Activated T-helper 1 cell treated with anti-CD3 and anti-CD28 coated beads, Interleukin-2, amount 50 U/mL, for 16 hours (primary cell): ENCODE measurements around the gene ARID2.

Source experiments
- DNase-seq, 2 donors: peaks; one replicate each; pipeline ENCODE4 v3.0.0-alpha.2; 2020; ENCODE audit warnings: low read depth in 1 of 2, low spot score in 1 of 2

Gene ARID2

DNA sequence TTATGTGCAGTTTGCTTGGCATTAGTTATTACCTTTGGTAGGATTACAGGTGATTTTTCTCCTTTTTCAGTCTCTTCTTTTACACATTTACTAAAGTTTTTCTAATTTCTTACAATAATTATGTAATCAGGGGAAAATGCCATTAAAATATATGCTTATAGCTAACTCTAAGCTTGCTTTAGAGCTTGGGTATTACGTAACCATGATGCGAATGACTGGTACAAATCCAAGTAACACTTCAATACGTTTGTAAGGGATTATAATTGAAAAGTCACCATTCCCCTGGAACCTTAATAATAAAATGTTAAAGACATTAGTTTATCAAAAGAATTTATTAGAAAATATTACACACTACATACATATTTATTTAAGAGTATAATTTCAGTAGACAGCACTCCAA is 189.3 kb downstream of the ARID2 start:
- DNase-seq: no peak

DNA sequence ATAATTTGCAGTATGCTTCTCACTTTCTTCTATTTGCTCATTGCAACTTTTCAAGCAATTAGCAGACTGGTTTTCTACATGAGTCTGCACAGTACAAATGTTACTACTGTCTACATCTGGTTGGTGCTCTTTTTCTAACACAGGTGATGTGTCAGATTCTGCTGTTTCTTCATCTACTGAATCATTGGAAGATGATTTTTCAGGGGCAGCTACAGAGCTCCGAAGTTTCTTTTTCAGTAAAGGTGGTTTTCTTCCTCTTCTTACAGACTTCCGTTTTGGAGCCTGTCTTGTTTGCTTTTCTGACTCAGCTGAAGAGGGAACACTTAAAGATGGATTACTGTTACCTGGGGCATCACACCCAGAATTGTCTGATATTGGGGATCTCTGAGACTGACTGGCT is 198.8 kb downstream of the ARID2 start:
- no peak for DNase-seq

DNA sequence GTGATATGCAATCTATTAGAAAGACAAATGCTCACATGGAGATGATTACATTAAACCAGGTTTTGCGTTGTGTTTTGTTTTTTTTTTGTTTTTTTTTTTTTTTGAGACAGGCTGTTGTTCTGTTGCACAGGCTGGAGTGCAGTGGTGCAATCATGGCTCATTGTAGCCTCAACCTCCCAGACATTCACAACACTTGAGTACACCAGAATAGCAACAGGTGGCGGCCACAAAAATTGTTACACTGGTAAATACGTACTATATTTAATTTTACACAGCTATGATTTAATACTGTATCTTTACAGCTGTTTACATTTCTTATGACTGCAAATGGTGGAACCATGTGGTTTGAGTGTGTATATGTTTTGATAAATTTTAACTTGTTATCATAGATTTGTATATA is 200.9 kb downstream of the ARID2 start:
- no peak for DNase-seq

DNA sequence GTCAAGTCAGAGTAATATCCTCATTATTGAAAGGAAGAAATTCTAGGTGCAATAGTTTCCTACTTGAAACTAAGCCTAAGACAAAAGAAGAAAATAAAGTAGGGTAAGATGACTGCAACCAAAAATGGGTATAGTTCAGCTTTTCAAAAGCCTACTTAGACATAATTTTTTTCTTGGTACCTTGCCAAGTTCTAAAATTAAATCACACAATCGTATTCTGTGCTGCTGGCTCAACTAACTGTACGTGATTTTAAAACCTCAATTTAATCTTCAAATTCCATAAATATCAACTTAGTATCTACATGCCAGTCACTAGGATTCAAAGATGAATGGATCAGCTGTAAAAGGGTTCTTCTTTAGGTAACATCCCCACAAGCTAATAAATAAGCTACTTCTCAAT is 204.0 kb downstream of the ARID2 start:
- no peak for DNase-seq

DNA sequence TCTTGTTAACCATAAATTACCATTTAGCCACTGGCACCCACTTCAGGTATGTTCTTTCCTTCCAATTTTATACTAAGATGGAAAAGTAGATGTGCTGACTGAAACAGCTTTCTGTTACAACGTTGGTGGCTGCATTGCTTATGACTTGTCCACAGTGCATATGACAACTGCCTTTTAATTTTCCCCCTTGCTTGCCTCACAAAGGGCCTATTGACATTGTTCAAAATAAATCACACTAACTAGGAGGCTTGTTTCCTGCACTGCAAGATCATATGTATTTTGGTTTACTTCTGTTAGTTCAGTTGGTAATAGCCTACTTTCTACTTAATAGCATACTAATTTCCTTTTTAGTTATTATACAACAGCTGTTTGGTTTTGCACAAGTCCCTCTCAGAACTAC is 205.4 kb downstream of the ARID2 start:
- DNase-seq: no peak

DNA sequence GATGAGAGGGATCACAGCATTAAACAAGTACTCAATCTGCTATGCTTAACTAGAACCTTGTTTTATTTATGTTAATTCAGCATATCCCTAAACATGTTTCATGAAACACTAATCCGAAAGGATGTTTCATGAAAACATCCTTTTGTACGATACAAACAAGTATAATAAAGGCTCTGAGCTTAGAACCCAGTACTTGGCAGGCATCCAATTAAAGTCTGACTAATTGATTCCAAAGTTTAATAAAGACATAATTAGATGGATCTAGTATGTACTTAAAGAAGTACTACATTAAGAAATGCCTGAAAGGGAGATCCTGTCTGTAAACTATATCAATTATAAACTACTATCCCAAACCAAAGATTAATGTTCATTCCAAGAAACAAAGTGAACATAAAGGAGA is 209.1 kb downstream of the ARID2 start:
- no peak for DNase-seq

DNA sequence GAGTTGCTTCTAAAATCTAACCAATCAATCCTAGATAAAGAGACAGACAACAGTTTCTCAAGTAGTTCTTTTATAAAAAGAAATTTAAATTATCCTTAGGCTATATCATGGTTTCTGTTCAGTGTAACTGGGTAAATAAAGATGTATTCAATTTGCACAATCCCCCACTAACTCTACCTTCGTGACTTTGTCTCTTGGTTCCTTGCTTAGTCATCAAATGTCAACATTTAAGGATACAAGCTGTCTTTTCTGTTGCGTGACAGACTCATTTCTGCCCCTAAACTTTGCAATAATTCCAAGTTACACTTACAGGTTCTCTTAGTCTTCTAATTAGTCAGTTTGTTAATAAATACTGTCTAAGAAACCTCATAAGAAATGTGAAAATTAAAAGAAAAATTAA is 210.3 kb downstream of the ARID2 start:
- no peak for DNase-seq

DNA sequence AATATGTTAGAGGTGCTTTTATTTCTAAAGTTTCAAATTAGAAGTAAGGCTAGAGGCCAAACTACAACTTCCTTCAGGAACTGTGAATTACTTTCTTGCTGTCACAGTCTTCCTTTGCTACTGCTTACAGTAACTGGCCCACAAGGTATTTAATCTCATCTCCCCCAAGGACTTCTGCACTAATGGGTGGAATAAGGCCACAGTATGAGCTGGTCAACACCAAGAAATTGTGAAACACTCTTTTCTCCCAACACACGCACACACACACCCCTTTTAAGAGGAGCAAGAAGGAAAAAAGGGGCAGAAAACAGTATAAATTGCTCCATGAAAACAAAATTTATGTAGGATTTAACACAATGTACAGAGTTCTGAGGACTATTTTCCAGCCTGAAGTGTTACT is 215.3 kb downstream of the ARID2 start:
- no peak for DNase-seq

DNA sequence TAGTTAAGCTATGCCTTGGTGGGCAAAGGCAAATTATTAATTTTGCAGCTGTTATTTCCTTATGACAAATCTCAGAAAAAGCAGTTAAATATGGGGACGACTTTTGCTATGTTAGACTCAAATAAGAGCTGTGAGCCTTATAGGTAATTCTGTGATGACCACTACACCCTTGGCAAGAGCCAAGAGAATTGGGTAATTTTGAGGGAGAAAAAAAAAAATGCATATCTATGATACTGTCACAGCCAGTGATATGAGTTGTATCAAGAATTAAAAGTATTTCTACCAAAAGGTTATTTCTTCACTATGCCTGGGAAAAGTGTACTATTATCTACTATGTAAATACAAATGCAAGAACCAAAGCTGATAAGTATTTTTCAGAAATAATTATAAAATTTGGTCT is 216.9 kb downstream of the ARID2 start:
- DNase-seq: no peak

DNA sequence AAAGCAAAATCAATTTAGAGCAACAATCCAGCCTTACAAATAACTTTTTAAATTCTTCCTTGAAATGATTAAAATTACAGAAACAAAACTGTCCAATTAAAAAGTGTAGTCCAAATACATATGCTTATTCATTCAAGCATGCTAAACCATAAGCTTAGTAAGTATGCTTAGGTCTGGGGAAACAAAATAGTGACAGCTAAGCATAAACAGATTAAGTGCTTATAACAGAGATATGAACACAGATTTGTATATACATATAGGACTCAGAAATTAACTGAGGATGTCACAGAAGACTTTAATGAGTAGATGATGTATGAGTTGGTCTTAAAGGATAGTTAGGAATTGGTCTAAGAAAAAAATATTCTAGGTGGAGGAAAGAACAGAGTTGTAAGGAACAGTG is 219.0 kb downstream of the ARID2 start:
- DNase-seq: no peak
